ENCODE measurements around the gene ZBTB17.
"Not testable (repeated sequence)": the region's sequence is repeated elsewhere in the genome, so short reads cannot be mapped to it uniquely, and the experiment has no call there.

ZBTB17 gene

GRCh38 chr1:15985611-15986297, 9.9 kb upstream of the ZBTB17 start:
- DNase-seq = no peak

GRCh38 chr1:15983275-15983674, 7.4 kb upstream of the ZBTB17 start:
- no peak for DNase-seq

GRCh38 chr1:15981679-15982078, 5.8 kb upstream of the ZBTB17 start:
- no peak for DNase-seq

GRCh38 chr1:15977947-15978346, 2.0 kb upstream of the ZBTB17 start:
- DNase-seq = not testable (repeated sequence)

DNA sequence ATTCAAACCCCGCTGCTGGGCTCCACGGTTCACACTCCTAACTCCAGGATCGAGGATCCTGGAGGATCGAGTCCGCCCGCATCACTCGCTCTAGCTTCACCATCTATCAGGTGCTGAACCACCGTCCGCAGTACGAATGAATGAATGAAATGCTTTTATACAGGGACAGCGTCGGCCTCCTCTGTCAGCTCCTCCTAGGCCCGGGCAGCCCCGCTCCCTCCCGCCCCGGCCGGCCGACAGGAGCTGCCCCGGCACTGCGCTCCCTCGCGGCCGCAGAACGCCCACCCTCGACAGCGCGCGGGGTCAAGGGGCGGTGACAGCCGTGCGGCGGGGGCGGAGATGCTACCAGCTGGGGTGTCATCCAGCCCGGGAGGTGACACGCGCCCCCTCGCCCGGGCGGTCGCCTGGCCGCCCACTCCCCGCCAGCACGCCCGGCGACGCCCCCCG, 520 bp downstream of the ZBTB17 start:
- no peak for DNase-seq

- DNase-seq = no peak
Measured at GRCh38 chr1:15974855-15975254, 1.0 kb downstream of the ZBTB17 start.

GRCh38 chr1:15973772-15974171, 2.1 kb downstream of the ZBTB17 start:
- DNase-seq = no peak

GRCh38 chr1:15972409-15972808, 3.5 kb downstream of the ZBTB17 start:
- DNase-seq = no peak

- no peak for DNase-seq
Measured at GRCh38 chr1:15970911-15971310, 5.0 kb downstream of the ZBTB17 start.

DNA sequence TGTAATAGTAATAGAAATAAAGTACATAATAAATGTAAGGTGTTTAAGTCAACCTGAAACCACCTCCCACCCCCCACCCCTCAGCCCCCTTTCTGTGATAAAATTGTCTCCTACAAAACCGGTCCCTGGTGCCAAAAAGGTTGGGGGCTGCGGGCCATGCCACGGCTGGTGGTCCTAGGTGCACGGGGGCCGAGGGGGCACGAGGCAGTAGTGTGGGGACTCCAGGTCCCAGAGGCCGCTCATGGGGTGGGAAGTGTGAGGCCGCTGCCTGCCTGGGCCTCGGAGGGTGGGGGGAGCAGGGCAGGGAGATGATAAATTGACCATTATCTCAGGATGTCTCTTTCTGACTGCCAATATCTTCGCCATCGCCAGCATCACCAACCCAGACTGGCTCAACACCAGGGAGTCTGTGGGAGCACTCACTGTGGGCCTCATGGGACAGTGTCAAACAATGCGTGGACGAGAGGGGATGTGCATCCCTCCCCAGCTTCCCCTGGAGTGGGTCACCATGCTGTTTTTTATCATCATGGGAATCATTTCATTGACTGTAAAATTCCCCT, 6.5 kb downstream of the ZBTB17 start:
- DNase-seq = no peak

DNA sequence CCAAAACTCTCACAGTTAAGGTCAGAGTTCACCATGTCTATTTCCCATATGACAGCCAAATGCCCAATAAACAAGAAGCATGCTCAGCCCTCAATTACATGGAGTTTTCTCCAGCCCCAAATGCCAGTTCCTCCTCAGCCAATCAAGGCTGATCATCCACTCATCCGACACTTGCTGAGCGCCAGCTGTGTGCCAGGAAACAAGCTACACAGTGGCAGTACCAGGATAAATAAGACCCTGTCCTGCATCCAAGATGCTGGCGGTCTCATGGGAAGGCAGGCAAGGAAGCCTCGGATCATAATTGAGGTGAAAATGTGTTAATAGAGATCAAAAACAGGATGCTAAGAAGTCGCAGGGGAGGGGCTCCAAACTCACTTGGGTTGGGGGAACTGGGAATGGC, 7.7 kb downstream of the ZBTB17 start:
- no peak for DNase-seq

DNA sequence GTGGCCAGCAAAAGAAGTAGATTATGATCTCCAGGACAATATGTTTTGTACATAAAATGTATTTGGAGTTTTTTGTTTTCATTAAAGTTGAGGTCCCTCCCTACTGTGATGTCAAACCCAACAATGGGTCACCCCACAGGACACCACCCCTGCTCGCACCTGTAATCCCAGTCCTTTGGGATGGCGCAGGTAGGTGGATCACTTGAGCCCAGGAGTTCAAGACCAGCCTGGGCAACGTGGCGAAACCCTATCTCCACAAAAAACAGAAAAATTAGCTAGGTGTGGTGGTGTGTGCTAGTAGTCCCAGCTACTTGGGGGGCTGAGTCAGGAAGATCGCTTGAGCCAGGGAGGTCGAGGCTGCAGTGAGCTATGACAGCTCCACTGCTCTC, 9.0 kb downstream of the ZBTB17 start:
- no peak for DNase-seq

DNA sequence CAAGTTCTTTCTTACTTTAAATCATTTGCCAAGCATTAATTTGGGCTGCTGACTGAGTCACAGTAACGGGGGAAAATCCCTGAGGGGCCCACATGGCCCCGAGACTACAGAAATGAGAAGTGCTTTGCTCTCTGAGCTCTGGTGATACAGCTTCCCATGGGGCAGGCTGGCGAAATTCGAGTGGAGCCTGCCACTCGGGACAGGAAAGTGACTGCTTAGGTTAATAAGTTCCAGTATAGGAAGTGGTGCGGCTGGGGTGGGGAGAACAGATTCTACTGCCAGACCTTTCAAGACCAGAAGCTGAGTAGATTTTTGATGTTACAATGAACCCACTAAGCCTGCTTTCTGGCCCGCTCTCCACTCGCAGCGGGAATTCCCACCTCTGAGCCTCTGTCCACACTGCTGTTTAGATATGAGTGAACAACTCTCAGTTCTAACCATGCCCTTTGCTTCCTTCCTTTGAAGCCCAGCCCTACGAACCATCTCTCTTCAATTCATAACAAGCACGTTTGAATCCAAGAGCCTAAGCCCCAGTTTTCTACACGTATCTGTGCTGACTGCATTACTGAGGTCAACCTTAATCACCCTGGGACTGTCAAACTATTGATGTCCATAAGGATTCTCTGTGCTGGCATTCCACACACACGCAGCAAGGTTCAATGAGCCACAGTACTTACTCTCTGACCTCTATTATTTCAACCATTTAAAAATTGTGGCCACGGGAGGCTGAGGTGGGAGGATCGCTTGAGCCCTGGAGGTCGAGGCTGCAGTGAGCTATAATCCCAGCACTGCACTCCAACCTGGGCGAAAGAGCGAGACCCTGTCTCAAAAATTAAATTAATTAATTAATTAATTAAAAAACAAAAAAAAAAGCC, 9.6 kb downstream of the ZBTB17 start:
- no peak for DNase-seq

DNA sequence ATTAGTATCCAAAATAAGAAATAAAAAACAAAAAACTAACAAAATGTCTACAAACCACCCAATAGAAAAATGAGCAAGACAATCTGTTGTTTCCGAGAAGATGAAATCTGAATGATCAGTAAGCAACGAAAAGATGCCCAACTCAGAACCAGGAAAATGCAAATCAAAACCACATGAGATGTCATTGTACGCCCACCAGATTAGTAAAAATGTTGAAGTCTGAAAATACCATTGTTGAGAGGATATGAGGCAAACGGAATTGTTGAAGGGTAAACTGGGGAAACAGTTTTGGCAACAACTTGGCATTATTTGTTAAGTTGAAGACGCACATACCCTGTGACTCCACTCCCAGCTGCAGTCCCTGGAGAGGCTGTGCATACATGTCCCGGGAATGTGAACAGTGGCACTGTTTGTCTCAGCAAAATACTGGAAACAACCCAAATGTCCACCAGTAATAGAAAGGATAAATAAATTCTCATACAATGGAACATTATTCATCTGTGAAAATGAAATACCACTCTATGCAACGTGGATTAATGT, 10.6 kb downstream of the ZBTB17 start:
- no peak for DNase-seq

GRCh38 chr1:15963968-15964648, 11.8 kb downstream of the ZBTB17 start:
- DNase-seq = no peak

GRCh38 chr1:15963363-15963967, 12.4 kb downstream of the ZBTB17 start:
- DNase-seq = no peak

- no peak for DNase-seq
Measured at GRCh38 chr1:15962671-15963362, 13.1 kb downstream of the ZBTB17 start.

DNA sequence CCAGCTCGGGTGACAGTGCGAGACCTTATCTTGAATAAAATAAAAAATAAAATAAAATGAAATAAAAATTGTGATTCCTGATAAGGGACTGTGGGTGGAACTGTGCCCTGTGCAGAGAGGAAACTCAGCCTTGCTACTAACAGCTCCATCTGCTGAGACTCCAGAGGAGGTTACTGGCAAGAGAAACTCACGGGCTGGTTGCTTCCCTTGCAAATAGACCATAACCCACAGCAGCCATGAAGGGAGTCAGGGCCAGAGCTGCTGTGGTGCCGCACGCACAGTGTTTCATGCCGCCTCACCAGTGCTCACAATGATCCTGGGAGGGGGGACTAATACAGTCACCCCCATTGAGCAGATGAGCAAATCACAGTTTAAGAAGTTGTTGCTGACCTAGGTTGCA, 13.7 kb downstream of the ZBTB17 start:
- no peak for DNase-seq

DNA sequence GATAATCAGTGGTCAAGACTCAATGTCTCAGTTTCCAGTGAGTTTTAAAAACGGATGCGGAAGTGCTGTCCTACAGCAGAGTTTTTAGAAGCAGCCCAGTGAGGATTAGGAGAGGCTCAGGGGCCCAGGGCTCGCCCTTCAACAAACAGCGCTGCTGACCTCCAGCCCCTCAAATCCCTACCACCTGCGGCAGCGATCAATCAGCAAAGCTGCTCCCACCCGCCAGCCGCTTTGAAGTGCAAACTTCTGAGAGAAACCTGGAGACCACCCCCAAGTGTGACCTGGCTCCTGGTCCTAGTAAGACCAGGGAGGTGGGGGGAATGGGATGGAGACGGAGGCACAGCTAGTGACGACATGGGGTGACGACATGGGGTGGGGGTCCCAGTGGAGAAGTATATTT, 14.4 kb downstream of the ZBTB17 start:
- DNase-seq = no peak

GRCh38 chr1:15960808-15961207, 15.1 kb downstream of the ZBTB17 start:
- no peak for DNase-seq

DNA sequence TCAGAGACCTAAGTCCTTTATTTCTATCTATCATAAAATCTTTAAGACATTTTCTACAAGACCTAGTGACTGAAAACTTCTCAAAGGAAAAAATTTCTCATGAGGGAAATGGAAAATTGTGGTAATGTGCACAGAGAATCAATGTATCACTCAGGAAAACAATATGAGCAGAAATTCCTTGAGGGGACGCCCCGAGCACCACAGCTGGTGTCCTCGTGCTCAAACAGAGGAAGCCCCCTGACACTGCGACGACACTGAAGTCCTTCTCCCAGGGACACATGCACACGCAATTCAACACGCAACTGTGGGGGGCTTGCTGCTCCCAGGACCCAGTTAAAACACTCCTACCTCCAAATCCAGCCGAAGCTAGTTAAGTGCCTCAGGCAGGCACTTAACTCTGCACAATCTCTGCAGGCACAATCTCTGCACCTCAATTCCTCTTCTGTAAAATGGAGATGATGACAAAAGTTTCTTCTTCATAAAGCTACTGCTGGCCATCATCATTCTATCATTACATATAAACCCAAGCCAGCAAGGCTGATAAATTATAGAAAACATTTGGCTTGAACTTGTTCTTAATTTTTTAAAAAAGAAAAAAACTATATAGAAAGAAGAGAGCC, 16.0 kb downstream of the ZBTB17 start:
- no peak for DNase-seq

DNA sequence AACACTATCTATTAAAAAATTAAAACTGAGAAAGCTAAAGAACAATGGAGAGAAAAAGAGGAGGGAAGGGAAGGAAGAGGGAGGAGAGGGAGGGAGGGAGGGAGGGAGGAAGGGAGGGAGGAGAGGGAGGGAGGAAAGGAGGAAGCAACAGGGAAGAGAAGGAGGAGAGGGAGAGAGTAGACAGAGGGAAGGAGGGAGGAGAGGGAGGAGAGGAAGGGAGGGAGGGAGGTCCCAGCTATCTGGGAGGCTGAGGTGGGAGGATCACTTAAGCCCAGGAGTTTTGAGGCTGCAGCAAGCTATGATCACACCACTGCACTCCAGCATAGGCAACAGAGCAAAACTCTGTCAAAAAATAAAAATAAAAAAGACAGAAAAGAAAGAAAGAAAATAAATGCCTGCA, 16.5 kb downstream of the ZBTB17 start:
- DNase-seq = no peak
